GM18499 (cell line): Measurements from ENCODE around the gene STARD10.
A peak's percentile ranks its signal among the peaks of the same experiment; 100 is the strongest.
"Not testable (repeated sequence)": the region's sequence is repeated elsewhere in the genome, so short reads cannot be mapped to it uniquely, and the experiment has no call there.

ENCODE experiments used
- ATAC-seq: cut with Tn5 transposase; IDR thresholded peaks from one replicate; pipeline ENCODE4 v1.9.1; 2021; ENCODE audit warnings: moderate number of reproducible peaks; ENCODE audit not compliant: insufficient read depth, unreplicated experiment

The STARD10 gene, protein sequence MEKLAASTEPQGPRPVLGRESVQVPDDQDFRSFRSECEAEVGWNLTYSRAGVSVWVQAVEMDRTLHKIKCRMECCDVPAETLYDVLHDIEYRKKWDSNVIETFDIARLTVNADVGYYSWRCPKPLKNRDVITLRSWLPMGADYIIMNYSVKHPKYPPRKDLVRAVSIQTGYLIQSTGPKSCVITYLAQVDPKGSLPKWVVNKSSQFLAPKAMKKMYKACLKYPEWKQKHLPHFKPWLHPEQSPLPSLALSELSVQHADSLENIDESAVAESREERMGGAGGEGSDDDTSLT

DNA sequence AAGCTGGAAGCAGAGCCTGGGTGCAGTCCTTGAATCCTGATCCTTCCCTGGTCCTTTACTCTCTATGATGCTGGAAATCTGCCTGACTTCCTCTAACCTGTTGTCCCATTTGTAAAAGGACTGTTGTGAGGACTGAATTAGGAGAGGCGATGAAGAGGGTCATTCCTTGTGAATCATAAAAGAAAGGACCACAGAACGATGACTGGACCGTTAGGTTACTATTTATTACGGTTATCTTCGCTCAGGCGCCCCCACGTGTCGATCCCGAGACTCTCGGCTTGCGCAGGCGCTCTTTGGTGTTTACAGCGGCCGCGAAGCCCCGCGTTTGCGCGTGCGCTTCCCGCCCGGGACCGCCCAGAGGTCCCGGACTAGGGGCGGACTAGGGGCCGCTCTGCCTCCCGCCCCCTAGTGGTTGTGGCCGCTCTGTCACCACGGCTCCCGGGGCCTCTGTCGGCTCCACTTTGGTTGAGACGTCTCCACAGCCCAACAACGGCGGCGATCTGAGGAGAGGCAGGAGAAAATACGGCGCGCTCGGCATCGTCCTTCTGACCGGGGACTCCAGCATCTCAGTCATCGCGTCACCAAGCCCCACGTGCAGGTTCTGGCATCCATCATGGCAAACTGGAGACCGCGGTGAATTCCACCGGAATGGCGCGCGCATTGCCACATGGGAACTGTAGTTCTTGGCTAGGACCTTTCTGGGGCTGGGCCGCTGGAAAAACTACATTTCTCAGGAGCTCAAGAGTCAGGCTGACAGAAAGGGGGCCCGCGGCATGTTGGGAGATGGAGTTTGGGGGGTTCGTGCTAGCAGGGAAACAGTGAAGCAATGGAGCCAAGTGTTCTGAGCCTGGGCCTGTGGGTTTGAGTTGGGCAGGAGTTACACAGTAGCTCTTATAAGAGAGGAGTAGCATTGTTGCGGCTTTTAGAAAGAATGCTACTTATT is at the start of gene STARD10:
TSS of gene STARD10 (minus strand) at position 623 of the 943 bp plus-strand sequence. CDS start 12,866 bp downstream, outside the sequence.
- ATAC-seq: peak; percentile 41

DNA sequence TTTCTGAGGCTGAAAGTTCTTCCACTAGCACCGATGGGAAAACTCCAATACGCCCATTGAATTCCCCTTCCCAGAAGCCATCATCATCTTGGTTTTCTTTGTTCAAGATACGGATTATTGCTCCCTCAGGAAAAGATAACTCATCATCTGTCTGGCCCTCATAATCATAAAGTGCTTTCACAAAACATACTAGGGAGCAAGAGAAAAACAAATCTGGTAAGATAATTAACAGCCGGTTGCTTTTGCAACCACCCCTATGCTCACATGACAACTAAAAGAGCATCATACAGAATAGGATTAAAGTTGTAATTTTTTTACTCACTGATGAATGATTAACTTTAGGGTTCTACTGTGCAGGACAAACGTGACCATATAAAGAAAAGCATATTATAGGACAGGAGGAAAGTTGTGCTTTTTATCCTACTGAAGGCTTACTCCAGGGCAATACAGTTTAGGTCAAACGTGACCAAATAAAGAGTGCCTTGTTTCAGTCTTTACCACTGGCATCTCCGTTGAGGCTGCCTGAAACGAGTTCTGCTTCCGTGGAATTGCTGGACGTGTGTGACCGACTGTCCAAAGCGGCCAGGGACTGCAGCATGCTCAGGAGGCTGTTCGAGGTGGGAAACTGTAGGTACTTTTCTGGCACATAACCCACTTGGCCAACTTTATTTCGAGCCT is 48.9 kb upstream of the STARD10 start:
- ATAC-seq: no peak

DNA sequence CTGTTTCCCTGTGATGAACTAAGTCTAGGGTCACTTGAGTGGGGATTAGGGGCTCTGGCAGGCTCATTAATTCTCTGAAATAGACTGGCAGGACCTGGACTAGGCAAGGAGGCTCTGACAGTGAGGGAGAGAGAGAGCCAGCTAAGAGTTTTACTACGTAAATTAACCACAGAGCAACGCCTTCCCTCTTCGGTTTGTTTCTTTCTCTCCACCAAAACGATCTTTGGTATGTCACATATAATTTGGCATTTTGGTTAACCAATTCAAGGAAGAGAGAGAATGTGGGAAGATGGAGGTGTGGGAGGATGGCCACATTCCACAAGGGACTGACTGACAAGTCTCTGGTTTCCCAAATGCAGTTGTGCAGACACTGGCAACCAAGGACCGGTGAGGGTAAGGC is 48.3 kb upstream of the STARD10 start:
- ATAC-seq: no peak

DNA sequence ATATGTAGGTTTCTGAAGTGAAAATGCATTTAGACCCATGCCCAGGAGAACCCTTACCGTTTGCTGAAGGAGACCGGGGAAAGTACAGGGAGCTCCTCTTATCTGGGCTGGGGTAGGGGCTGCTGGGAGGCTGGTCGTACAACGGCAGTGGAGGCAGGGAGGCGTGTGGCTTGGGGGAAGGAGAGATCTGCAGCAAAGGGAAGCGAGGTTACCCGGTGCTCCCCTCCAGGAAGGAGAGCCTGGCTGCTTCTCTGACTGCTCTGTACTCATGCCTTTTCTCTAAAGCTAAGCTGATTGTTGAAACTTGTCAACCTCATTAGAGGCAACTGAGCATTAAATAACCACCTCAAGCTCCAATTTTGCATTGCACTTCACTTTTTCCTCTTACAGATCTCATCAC is 47.5 kb upstream of the STARD10 start:
- ATAC-seq: no peak

DNA sequence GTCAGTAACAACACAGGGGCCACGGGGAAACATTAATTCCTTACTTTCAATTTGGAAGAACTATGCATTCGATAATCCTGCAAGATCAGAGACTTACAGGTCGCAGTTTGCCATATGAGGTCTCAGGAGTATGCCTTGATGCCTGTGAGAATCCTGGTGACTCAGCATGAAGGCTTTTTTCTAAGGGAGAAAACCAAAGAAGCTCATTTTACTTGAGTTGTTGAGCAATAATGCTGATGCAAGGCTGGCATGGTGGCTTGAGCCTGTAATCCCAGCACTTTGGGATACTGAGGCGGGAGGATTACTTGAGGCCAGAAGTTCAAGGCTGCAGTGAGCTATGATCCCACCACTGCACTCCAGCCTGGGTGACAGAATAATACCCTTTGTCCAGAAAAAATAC is 46.9 kb upstream of the STARD10 start:
- ATAC-seq: no peak

DNA sequence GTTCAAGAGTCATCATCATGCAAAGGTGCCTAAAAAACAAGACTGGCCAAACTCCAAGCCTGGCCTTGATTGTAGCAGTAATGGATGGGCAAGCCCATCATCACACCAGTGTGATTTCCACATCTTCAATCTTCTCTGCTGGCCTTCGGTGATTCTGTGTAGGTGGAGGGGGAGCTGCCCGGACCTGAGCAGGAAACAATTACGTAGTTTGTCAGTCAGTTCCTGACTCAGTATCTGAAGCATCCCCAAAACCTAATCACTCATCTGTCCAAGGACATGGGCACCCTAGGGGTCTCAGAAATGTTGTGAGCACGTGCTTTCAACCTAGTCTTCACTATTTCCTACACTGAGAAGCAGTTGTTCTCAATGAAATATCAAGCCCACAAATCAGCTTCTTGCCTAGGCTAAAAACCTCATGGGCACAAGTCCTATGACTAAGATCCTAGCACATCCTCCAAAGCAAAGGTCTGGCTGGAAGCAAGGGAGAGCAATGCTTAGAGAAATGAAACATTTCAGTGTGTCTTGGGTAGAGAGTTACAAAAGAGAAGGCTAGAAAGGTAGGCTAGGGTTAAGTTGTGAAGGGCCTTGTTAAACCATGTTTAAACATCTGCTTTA is 45.0 kb upstream of the STARD10 start:
- no peak for ATAC-seq

DNA sequence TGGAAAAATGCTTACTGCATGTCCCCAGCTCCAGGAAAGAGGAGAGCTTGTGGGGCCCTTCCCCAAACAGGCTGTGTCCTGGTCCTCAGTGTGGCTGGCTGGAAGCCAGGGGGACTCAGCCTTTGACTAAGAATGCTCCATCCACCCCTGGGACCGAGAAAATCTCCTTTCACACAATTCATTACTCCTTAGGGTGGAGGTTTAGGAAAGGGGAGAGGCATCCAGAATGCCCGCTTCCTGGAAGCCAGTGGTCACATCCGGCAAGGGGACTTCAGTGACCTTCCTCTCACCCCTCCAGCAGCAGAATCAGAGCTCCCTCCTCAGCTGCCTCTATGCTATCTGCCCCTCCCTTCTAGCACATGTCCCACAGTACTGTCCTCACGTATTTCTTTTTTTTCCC is 42.3 kb upstream of the STARD10 start:
- ATAC-seq: no peak

DNA sequence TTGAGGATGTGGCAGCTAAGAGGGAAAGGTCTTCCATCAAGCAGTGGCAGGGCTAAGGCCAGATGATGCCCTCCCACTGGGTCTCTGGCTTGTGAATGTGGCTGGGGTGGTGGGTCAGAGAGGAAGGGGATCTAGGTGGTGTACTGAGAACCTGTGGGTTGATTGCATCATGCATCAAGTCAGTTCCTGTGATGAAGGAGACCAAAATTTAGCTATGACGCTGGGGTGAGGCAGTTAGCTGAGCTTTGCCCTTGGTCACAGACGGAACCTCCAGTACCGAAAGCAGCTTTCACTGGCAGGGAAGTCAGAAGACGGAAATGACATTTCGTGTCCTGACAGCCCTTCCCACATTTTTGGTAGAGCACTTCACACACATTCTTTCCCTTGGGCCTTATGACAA is 41.1 kb upstream of the STARD10 start:
- no peak for ATAC-seq

DNA sequence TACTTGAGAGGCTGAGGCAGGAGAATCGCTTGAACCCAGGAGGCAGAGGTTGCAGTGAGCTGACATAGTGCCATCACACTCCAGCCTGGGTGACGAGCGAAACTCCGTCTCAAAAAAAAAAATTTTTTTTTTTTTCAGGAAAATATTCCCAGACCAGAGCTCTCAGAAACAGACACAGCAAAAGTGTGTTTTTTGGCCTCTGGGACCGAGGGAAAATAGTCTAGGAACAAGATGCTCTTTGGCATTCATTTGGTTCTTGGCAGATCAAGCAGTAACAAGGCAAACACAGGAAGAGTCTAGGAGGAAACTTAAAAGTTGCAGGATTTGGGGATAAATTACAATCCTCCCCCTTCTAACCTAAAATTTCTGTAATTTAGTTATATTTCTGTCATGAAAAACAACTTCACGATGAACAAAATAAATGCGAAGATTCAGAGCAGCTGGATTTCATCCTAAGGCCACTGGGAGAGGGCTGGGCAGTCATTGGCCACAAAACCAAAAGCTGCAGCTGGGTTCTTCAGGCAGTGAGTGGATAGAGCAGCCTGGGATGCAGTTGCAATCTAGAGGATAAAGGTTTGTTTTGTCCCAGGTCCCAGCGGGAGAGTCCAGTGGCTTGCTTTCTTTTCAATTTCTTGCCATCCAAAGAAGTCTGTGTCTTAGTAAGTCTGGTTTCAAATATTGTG is 40.1 kb upstream of the STARD10 start:
- no peak for ATAC-seq

DNA sequence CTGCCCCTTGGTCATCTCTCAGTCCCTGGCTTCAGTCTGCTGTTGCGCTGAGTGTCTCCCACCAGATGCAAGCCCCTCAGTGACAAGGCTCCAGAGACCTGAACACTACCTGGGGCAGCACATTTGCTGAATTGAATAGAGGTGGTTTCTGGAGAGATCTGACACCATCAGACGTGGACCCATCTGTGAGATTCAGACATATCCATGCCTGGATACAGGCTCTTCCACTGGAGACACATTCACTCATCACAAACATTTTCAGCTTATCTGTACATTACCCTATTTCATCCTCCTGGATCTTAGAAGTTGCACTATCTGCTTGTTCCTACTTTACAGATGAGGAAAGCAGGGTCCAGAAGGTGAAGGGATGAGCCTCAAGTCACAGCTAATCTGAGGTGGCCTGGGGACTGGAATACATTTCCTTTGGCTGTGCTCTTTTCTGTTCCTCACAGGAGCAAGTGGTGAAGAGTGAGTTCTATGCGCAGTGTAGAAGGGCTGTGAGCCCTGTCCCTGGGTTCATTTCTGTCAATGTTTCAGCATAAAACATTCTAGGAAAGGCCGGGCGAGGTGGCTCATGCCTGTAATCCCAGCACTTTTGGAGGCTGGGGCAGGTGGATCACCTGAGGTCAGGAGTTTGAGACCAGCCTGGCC is 39.4 kb upstream of the STARD10 start:
- ATAC-seq: no peak

DNA sequence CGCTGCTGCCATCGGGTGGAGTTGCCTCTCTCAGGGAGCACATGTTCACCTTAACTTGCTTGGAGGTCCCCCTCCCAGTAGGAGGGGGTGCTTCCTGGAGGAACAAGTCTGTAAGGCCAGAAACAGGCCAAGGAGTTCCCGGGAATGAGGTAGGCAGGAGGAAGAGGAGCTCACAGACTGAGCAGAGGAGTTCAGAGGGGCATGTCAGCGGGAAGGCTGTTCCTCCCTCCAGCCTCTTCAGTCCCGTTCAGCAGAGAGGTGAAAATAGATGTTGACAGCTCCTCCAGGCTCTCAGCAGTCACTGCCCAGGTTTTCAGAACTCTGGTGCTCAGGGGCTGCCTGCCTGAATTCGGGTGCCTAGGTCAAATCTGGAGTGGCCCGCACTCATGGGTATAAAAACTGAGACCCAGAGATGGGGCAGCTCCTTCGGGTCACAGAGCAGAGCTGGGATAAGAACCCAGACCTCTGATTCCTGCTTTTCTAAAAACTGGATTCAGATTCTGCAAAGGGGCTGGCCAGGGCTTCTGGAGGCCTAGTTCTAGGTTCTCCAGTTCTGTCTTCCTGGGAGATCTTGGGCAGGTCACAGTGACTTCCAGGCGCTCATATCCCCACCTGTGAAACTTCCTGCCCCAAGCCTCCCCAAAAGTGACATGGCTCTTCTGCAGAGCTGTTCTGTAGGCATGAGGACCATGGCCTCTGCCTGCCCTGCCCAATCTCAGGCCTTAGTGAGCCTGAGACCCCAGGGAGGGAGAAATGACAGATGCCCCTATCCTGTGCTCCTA is 38.6 kb upstream of the STARD10 start:
- no peak for ATAC-seq

DNA sequence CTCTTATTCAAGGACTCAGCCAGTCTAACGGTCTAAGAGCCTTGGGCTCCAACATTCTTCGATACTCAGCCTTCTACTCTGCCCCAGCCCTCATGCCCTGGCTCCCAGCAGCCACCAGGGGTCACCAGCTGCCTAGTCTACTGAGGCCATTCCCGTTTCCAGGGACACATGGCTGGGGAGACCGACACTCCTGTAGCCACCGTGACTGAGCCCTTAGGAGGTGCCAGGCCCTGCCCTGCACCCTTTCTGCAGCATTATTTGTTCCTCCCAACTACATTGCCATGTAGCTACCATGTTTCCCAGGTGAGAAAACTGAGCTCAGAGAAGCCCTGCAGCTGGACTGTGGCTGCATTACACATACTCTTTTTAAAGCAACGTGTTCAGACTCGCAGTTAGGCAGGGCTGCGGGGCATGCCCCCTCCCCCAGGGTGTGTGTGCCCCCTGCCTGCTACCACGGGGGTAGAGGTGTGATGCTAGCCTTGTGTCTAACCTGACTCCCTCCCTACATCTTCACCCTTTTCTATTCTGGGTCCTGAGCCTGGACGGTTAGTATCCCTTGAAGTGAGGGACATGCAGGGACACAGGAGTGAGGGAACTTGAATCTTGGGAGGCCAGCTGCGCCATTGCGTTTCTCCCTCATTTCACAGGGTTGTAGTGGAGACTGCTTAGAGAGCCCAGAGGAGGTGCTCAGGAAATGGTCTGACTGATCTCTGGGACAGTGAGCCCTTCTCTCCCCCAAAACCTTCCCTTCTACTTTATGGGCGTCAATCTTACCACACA is 37.9 kb upstream of the STARD10 start:
- no peak for ATAC-seq

DNA sequence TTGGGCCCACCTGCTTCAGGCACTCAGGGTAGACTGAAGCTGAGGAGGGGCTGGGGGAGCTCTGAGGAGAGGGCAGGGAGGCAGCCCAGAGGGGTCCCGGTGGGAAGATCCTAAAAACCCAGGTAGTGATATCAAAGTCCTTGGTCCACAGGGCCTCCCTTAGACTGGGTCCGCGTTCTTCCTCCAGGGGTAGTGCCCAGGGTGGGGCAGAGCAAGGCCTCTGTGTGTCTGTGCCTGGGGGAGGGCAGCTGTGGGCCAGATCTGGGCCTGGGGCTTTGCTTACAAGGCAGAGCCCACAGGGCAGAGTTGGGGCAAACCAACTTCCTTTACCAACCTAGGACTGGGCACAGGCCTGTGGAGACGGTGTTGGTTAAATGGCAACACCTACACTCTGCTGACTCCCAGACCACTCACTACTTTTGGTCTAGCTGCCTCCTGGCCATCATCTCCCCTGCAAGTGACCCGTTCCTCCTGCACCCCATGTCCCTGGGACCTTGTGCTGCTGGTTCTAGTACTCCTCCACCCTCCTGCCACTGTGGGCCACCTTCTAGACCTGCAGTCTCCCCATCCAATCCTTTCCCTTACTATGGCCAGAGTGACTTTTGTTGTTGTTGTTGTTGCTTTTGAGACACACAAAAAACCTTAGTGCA is 36.2 kb upstream of the STARD10 start:
- no peak for ATAC-seq

DNA sequence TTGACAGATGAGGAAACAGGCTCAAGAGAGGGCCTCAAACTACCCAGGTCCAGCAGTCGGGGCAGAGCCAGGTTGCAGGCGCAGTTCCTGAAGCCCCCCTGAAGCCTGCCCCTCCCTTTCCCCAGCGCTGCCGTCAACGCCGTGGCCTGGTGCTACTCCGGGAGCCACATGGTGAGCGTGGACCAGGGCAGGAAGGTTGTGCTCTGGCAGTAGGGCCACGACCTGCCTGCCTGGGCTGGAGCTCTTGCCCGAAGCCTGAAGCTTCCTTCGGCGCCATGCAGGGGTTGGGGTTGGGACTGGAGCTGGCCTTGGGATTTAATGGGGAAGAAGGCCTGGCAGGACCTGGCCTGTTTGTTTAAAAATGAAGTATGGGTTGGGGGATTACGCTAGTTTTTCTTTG is 35.3 kb upstream of the STARD10 start:
- no peak for ATAC-seq

DNA sequence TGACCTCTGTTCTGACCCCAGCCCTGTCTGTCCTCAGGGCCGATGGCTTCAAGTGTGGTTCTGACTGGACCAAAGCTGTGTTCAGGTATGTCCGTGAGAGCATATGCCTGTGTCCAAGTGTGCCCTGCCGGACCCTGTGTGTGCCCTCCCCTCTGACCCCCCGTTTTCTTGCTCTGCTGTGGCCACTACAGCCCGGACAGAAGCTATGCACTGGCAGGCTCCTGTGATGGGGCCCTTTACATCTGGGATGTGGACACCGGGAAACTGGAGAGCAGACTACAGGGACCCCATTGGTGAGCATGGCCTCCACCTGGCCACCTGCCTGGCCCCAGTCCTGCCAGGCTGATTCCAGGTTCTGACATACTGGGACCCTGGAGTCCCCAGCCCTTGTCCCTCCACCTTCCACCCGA is 34.9 kb upstream of the STARD10 start:
- no peak for ATAC-seq

DNA sequence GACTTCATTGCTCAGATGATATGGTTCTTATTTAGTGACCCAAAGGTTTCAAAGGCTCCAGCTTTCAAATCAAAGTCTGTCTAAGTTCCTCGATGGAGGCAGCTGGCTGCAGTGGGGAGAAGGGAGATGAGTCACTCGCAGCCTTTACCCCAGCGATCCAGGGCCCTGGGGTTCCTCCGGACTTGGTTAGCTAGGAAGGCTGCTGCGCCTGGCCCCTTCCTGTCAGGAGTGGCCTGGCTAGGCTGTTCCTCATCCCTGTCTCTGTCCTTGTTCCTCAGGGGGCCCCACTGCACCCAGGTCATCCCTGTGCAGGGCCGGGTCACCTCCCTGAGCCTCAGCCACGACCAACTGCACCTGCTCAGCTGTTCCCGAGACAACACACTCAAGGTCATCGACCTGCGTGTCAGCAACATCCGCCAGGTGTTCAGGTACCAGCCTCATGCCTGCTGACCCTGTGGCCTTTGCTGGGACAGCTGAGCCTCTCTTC is 34.3 kb upstream of the STARD10 start:
- ATAC-seq: no peak

DNA sequence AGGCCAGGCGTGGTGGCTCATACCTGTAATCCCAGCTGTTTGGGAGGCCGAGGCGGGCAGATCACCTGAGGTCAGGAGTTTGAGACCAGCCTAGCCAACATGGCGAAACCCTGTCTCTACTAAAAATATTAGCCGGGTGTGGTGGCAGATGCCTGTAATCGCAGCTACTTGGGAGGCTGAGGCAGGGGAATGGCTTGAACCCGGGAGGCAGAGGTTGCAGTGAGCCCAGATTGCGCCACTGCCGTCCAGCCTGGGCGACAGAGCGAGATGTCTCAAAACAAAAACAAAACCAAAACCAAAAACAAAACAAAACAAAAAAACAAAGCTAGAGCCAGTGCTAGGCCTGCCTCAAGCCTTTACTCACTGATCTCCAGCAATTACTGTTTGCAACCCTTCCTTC is 33.8 kb upstream of the STARD10 start:
- ATAC-seq: not testable (repeated sequence)
